GM21576 (cell line): ENCODE results near the gene MAP3K20.
"Not testable (repeated sequence)": the region's sequence is repeated elsewhere in the genome, so short reads cannot be mapped to it uniquely, and the experiment has no call there.

Experiments used
- ATAC-seq: cut with Tn5 transposase; IDR thresholded peaks from one replicate; pipeline ENCODE4 v1.9.1; 2021; ENCODE audit warnings: mild to moderate bottlenecking, moderate library complexity; ENCODE audit not compliant: unreplicated experiment

MAP3K20 gene

DNA sequence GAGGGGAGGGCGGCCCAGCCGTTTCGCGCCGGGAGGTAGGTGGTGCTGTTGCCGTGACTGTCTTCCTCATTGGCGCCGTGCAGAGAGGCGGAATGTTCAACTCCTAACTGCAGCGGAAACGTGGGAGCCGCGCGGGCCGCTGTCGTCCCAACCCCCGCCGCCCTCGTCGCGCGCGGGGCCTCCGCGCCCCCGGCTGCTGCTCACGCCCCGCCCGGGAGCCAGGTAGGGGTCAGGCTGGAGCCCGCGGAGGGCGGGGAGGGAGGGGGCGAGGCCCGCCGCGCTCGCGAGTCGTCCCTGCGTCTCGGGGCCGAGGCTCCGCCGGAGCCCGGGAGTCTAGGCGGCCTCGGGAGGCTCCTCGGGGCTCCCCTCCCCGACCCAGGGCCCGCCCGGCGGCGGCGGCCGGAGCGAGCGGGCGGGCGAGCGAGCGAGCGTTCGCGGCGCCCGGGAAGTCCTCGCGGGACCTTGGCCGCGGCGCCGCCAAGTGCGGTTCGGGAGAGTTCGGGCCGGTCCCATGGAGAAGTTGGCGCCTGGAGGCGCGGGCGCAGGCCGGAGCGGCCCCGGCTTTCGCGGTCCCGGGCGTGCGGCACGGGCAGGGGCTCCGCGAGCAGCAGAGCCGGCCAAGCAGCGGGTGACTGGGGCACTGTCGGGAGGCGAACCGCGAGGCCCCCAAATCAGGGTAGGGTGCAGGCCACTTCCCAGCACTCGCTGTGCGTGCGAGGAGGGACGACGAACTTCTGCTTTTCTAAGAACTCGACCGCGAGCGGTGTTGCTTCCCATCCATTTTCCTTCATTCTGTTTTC, at the start of gene MAP3K20:
TSS of gene MAP3K20 (plus strand) at position 66 of the 800 bp plus-strand sequence. CDS start 15,186 bp downstream, outside the sequence.
- ATAC-seq: peak; percentile 65

DNA sequence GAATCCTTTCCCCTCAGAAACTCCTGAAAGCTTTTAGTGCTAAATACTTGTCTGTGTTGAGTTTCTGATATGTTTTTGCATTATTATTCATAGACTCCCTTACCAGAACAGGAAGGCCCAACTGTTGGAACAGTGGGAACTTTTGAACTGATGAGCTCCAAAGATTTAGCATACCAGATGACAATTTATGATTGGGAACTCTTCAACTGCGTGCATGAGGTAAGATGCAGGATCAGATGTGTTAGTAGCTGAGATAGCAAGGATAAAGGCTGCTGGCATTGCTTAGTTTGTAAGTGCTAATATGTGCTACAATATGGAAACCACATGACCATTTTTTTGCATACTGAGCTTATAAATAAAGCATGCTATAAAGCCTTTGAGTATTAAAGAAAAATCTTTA, 49.2 kb upstream of the MAP3K20 start:
- ATAC-seq: no peak

DNA sequence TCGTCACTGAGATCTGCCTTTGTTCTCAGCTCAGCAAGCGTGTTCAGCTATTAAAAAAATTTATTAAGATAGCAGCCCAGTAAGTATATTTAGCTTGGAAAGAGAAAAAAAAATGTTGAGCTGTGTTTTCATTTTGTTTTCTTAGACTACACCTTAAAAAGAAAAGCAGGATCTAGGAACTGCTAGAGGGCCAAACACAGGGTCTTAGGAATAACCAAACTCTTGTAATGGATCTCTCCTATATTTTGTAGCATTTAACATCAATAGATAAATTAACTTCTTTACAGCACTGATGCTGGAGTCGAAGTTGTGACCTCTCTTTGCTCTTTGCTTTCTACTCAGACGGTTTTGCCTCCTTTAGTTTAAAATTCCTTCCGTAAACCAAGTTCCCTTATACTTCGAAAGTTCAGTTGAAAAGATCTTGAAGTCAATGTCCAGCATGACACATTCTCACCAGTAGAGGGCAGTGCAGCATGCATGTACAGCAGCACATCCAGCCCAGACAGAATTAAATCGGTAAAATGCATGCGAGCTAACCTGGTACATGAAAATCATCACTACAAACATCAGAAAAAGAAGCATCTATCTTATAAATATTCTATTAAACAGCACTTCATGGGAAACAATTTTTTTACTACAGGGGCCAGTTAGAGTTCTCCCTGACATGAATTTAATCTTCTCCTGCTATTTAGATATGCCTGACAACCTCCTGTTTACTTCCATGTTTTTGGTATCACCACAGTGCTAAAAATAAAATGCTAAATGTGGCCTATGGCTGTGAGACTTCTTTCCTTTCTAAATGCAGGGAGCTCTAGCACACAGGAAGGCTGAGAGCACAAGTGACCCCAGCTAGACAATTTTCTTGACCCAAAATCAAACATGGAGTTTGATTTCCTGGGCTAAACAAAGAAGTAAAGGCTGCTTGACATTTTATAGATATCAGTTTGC, 48.2 kb upstream of the MAP3K20 start:
- peak; percentile 66 for ATAC-seq

DNA sequence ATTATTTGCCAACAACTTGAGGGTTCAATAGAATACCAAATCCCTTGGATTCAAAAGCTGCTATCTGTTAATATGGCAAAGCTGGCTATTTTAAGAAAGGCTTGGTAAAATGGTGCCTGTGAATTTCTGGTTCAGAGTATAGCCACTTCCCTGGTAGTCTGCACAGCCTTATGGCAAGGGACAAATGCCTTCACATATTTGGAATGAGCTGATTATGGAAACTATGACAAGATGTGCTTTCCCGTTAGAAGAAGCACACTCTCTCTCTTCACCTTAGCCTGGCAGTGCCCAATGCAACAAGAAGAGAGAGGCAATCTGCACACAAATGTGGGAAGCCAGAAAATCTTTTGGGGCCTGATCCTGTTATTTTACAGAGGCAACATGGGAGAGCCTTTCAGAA, 47.5 kb upstream of the MAP3K20 start:
- ATAC-seq: no peak

DNA sequence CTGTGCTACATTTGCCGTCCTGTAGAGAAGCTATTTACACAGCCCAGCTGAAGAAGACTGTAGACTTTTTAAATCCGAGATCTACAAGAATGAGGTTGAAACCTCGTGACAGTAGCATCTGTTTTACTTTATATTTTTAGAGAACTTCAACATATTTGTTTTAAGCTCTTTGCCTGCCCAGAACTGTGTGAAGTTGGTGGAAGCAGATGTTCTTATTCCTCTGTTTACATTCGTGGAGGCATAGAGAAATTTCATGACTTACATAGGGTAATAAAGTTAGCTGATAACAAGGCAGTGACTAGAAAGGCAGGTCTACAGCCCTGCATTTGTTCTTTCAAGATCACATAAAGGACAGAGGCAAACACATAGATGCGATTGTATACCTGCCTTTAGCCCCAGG, 47.0 kb upstream of the MAP3K20 start:
- no peak for ATAC-seq

DNA sequence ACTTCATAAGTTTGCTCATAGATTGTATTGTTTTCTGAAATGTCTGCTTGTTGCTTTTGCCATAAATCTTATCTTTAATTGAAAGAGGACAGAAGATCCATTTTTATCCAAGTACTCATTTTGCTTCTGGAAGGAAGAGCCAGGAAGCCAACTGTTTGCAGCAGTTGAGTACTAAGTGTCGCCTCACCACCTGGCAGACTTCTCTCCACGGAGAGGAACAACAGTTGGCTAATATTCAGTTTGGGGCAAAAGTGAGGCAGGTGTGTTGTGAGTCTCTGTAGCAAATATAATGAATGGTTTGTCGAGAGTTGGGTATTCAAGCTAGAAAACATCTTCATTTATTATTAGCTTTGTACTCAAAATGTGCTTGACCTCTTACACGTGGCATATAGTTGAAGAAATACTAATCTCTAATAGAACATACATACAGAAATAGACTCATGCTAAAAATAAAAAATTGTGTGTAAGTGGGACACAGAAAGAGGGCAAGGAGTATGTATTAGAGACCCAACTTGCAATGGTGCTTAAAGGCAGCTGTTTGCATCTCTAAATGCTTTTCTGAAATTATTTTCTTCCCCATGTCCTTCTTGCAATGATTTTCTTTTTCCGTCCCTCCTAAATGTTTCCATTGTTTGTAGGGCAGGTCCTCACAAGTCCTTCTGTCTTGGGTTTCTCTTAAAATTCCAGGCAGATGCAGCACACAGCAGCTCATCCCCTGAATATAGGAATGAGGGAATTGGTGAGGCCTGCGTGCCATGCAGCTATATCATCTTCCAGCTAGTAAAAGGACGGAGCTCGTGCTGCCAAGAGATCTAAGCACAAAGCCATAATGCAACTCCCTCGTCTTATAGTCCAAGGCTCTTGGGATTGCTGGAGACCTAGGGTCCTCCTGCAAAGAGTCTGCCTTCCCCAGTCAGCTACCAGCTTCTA, 44.8 kb upstream of the MAP3K20 start:
- ATAC-seq: no peak

DNA sequence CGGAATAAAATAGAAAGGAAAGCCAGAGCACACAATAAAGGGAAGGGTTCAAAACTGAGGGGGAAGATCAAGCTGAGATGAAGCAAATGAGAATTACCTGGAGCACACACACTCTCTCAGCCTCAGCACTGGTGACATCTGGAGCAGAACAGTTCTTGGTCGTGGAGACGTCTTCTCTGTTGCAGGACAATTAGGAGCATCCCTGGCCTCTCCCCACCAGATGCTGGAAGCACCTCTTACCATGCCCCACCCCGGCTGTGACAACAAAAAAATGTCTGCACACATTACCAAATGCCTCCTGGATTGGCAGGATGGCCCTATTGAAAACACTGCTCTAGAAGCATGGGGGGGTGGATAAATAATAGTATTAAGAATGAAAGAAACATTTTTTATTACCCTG, 43.6 kb upstream of the MAP3K20 start:
- no peak for ATAC-seq

DNA sequence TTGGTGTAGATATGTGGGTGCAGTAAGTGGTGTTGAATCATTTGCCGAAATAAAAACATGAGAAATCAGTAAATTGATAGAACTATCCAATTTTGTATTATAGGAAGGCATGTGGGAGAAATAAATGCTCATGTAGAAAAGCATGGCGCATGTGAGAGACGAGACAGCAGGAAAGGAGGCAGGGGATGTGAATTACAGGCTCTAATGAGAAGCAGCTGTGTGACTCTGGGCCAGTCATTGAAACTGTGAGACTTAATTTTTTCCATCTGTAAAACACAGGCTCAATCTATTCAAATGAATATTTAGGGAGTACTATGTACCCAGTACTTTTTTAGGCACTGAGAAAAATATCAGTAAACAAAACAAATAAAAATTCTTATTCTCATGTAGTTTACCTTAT, 42.6 kb upstream of the MAP3K20 start:
- ATAC-seq: no peak

DNA sequence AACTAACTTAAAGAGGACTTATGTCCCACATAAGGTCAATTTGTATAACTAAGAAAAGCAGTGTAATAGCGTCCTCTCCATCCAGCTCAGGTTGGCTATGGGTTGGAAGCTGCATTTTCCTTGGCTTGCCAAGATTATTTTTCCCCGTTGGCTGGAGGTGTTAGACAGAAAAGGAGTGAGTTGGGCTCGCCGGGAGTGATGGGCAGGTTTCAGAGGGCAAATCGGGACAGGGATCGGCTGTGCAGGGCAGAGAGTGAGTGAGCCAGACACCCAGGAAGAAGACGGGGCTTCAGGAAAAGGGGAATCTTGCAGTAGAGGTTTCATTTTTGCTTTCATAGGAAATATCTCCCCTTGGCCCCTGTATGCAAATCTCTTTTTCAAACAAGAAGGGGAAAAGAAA, 41.5 kb upstream of the MAP3K20 start:
- no peak for ATAC-seq

DNA sequence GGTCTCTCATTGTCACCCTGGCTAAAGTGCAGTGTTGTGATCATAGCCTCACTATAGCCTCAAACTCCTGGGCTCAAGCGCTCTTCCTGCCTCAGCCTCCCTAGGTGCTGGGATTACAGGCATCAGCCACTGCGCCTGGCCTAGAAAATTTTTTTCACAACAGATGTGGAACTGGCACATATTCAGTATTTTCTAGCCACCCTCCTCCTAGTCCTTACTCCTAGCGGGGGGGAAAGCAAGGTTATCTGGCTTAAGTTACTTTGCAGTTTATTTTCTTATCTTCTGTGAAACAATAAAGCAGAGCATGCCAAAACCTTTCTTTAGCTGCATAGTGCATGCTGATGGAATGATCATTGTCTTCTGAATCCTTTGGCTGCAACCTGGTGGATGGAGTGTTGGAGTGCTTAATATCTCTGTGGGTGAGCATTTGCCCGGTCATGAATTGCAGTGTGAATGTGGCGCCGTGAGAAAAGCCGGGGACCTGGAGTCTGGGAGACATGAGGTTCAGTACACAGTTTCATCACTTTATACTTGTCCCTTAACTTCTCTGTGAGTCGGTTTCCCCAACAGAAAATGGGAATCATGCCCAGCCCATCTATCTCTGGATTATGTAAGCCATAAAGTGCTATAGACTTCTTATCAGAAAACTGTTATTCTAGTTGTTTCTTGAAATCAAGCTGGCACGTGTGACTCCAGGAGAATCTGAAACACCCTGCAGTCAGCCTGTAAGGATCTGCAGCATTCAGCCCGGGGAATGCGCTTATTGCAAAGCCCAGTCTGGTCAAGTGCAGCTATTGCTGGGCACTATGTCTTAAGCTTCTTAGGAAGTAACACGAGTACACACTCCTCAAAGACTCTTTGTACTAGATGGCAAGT, 38.2 kb upstream of the MAP3K20 start:
- no peak for ATAC-seq

DNA sequence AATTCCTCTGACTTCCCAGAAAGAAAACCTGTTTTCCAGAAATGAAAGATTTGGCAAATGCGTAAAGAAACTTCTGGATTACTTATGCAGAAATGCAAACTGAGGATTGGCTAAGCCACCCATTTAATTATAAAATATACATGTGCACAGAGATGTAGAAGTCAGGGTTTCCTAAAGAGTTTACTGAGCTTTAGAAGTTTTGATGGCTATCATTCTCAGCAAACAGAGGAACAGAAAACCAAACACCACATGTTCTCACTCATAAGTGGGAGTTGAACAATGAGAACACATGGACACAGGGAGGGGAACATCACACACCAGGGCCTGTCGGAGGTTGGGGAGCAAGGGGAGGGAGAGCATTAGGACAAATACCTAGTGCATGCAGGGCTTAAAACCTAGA, 37.4 kb upstream of the MAP3K20 start:
- not testable (repeated sequence) for ATAC-seq

DNA sequence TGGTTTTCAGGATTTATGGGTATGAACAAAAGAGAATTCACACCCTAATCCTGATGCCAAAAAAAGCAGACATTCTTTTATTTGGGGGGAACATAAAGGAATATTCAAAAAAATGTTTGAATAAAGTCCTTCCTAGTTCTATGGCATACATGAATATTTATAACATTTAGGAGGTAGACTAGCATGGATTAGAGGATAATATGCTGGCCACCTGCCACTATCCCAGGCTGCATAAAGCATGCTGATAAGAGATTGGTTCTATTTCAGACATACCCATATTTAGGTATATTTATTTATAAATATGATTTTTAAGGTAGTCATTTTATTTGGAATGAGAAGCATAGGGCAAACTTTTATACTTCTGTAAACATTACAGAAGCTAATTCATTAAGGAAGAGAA, 34.9 kb upstream of the MAP3K20 start:
- no peak for ATAC-seq

DNA sequence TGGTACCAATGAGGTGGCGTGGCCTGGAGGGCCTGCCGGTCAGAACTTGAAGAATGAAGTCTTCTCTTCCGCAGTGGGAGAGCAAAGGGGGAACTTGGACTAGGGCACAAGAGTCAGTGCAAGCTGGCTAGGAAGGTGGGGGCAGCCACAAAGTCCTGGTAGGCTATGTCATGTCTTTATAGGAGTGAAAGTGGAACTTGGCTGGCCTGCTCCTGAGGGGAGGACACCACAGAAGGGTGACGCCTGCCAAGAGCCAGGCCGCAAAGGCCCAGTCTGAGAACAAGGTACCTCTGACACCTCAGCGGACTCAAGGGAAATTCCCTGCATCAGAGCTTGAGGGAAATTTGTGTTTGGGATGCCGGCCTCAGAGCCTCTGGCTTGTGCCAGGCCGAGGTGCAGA, 32.2 kb upstream of the MAP3K20 start:
- ATAC-seq: no peak

DNA sequence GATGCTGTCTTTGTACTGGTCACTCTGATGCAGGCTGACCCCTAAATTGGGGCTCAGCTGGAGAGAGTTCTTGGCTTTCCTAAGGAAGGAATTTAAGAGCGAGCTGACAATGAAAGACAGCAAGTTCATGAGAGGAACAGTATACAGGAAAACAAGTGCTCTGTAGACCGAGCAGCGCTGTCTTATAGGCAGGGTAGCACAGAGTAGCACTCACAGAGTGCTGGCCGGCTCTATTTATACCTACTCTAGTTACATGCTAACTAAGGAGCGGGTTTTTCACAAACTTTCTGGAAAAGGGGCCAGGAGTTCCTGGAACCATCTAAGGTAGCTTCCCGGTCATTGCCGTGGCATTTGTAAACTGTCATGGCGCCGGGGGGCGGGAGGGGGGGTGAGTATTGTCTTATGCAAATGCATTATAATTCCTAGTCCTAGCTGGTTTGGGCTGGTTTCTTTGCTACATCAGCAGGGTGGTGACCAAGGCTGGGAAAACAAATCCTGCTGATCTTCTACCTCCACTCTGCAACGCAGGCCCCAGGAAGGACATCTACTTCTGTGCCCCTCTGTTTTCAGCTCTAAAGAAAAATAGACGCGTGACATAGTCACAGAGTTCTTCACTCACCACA, 31.6 kb upstream of the MAP3K20 start:
- ATAC-seq: no peak

DNA sequence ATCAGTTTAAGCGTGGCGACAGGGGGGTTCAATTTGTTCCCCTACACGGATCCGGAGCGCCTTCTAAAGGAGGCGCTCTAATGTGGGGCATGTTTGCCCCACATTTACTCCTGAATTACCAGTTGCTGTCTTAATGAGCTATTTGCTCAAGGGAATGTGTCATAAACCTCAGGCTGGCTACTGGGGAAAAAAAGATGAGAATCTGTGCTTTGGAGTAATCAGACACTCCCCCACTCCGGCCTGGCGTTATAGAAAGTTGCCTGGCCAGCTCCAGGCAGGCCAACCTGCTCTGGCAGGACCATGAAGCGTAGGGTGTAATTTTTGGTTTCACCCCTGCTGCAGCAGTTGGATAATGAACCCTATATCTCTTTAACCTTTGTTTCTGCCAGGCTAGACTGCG, 31.0 kb upstream of the MAP3K20 start:
- ATAC-seq: no peak

DNA sequence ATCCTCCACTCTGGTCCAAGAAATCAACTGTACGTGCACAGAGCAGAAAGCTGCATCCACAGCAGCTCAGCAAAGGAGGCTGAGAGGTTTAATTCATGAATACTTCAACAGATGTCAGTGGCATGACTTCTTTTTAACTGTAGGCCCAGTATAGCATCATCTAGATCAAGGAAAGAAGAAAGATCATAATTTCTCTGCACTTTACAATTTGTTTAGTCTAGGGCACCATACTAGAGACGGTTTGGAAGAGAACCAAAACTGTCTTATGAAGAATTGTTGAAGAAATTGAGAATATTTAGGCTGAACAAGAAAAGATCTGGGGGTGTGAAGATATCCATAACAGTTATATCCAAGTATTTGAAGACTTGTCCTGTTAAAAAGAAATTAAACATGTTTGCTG, 30.5 kb upstream of the MAP3K20 start:
- no peak for ATAC-seq

DNA sequence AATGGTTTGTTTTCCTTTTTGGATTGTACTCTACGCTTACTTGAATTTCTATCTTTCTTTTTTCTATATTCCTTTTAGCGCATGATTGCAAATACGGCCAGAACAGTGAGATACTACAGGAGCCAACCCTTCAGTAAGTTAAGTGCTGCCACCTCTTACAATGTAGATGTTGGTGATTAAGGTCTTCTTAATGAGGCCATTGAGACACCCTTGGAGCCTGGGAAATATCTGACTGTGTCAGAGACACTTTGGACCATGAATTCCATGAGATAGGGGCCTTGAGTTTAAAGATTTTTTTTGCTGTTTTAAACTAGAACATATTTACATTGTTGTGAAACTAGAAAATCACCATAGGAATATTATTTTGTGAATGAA, 27.1 kb upstream of the MAP3K20 start:
- ATAC-seq: no peak

DNA sequence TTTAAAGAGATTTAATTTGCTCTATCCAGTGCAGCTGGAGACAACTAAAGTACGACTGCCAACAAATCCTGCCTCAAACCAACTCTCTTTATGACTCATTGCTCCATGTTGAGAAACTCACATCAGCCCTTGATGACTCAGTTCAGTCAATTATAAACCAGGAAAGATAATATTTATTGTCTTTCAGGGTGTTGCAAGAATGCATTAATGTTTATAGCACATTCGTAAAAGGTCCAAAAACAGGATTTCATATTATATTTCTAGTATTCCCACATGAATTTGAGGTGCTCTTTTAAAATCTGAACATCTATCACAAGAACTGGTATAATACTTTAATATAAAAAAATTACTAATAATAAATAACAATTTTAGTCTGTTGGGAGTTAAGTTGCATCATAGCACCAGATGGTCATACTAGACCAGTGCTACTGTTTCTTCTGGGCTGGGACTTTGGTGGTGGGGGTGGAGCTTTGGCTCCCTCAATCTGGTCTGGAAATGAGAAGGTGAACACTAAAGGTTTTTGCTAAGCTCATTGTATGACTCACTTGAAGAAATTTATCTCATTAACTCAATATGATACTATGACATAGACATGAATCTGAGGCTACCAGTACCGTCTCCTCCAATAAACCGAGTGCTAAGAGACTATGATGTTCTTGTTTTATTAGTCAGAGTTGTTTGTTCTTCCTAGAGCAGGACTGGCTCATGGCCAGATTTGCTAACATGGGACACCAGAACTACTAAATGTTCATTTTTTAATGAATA, 26.6 kb upstream of the MAP3K20 start:
- peak; percentile 78 for ATAC-seq

DNA sequence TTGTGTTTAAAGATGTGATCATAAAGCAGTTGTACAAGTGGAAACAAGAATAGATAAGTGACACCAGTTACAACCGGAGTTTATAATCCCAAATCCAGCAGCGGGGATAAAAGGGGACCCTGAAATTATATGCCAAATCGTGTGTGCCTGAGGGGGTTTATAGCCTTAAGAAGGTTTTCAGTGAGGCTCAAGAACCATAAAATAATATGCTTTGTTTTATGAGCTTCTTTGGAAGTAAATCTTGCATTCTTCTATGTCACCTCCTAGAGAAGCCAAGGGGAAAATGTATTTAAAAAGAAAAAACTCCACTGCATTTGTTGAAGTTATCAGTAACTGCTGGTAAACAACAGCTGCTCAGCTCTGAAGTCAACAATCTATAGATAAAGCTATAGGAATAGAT, 25.8 kb upstream of the MAP3K20 start:
- ATAC-seq: no peak
